GM21737 (cell line): ENCODE results near the gene HARS1.
A peak's percentile ranks its signal among the peaks of the same experiment; 100 is the strongest.
"Not testable (repeated sequence)": the region's sequence is repeated elsewhere in the genome, so short reads cannot be mapped to it uniquely, and the experiment has no call there.

ENCODE experiments used
- ATAC-seq: cut with Tn5 transposase; IDR thresholded peaks from one replicate; pipeline ENCODE4 v1.9.1; 2021; ENCODE audit warnings: mild to moderate bottlenecking, moderate library complexity; ENCODE audit not compliant: unreplicated experiment

HARS1 gene

DNA sequence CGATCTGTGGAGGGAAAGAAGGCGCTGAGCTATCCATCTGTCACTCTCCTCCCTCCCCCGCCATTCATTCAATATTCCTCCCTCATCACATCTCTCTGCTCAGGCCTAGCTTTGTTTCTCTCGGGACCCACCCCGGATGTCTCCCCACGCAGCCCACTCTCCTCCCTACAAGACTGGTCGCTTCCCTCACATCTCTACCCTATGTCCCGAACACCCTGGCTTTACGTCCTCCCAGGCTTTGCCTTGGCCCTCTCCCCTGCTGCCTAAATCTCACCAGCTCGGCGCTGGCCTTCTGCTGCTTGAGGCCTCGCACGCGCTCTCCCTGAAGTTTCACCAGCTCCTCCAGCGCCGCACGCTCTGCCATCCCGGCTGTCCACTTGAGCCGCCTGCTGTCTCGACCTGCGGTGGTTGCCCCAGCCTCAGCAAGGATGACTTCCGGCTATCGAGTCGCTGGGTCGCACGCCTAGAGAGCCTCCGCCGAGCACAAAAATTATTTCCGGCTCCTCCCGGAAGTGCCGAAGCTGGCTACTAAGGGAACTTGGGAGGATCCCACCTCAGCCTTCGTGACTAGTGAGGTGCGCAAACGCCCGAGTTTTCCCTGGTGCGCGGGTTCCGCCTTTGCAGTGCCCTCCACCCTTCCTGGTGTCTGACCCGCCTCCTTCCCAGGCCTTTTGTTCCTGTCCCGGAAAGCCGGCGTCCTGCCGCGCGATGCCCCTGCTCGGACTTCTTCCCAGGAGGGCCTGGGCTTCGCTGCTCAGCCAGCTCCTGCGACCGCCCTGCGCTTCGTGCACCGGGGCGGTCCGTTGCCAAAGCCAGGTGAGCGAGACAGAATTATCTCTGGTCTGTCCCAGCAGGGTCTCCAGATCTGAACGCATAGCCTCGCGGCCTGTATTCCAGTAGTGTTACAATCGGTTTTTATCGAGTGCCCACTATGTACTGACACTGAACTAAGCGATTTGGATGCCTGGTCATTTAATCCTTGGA, at the start of gene HARS1, which contains the start of gene HARS2:
TSS of gene HARS1 (minus strand) at position 430 of the 984 bp plus-strand sequence. CDS start at position 364, 66 bp downstream.
TSS of gene HARS2 (plus strand) at position 515 of the 984 bp plus-strand sequence. CDS start at position 709, 194 bp downstream.
- ATAC-seq, result peak; percentile 98

DNA sequence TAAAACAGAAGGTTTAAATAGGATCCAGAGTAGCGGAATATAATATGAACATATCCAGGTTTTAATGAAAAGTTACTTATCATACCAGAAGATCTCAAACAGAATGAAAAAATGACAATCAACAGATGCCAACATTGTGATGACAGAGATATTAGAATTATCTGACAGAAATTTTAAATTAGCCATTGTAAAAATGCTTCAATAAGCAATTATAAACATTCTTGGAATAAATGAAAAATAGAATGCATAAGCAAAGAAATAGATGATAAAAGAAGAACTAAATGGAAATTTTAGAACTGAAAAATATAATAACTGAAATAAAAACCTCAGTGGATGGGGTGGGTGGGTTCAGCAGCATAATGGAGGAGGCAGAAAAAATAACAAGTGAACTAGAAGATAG, 46.3 kb upstream of the HARS1 start:
- ATAC-seq, result no peak

DNA sequence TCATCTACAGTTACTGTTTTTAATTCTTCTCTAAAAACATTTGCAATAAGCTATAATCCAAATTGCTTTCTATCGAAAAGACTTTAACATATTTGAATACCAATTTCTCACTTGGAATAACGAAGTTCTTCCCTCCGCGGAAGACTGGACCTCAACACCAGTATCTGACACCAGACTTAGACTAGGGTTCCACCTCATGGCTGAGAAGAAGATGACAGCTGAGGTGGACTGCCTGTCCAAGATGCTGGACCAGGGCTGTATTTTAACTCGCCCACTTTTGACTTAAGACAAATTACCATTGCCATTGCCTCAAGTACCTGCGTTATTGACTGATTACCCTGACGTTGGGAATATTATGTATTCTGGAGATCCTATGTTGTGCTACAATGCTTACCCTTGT, 43.2 kb upstream of the HARS1 start:
- no peak for ATAC-seq

DNA sequence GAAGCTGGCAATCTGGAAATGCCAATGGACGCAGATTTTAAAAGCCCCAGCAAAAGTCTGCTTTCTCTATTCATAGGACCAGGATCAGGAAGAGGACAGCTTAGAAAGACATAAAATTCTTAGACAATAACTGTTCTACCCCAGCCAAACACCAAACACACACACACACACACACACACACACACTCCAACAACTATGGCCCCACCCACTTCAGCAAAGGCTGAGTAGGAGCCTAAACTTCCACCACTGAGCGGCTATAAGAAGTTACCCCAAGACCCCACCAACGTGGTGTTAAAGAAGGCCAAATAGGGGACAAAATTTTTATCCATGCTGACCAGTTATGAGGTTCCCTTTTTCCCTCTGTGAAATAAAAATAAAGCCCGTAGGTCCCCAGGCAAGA, 41.9 kb upstream of the HARS1 start:
- ATAC-seq, result no peak

GRCh38 chr5:140725799-140726471, 34.8 kb upstream of the HARS1 start:
- peak; percentile 92 for ATAC-seq

- not testable (repeated sequence) for ATAC-seq
These were observed 30.2 kb upstream of the HARS1 start for GRCh38 chr5:140721395-140721794.

DNA sequence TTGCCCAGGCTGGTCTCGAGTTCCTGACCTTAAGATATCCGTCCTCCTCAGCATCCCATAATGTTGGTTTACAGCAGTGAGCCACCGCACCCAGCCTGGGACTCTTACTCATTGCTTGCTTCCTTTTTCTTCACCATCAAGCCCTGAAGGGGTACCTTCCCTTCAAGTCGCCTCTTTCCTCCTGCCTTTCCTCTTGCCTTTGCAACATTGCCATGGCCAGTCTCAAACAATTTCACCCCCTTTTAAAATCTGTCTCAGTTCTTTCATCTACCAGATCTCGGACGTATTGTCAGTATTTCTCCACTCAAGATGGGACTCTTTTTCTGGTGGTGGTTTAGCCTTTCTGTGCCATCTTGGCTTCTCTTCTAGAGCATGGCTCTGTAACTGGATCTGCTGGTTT, 29.6 kb upstream of the HARS1 start:
- not testable (repeated sequence) for ATAC-seq

DNA sequence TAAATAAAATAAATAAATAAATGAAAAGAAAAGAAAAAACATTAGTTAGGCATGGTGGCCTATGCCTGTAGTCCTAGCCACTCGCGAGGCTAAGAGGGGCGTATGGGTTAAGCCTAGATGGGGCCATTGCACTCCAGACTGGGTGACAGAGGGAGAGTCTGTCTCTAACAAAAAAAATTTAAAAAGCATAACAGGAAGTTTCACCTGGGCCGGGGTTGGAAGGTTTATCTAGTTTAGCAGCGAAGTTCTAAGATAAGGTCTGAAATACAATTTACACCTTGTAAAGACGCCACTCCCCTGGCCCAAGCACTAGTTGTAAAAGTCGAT, 27.1 kb upstream of the HARS1 start:
- no peak for ATAC-seq

GRCh38 chr5:140716238-140716637, 25.1 kb upstream of the HARS1 start:
- not testable (repeated sequence) for ATAC-seq

DNA sequence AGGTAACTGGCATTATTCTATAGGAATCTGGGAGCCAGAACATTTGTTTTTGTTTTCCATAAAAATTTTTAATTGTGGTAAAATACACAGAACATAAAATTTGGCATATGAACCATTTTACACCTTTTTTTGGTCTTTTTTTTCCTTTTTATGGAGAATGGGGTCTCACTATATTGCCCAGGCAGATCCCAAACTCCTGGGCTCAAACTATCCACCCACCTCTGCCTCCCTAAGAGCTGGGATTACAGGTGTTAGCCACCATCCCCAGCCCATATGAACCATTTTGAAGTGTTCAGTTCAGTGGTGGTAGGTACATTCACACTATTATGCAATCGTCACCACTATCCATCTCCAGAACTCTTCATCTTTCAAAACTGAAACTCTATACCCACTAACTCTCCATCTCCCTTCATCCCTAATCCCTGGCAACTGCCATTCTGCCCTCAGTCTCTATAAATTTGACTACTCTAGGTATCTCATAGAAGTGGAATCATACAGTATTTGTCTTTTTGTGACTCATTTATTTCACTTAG, 22.5 kb upstream of the HARS1 start:
- no peak for ATAC-seq

DNA sequence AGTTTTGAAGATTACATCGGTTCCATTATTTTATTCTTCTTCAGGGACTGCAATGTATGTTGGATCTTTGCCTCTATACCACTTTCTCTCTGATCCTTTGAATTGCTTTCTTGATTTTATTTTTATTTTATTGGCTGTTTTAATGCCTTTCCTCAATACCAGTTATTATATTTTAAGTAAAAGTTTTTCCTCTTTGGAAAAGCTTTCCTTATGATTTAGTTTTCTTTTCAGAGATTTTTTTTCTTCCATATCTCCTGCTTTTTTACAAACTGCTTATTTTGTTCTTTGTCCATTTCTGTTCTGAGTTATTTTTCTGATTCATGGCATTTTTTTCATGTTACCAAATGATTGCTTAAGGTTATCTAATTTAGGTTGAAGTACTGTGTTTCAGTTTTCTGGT, 20.6 kb upstream of the HARS1 start:
- ATAC-seq, result no peak

- peak; percentile 80 for ATAC-seq
These were observed 19.9 kb upstream of the HARS1 start for GRCh38 chr5:140710899-140711552.

DNA sequence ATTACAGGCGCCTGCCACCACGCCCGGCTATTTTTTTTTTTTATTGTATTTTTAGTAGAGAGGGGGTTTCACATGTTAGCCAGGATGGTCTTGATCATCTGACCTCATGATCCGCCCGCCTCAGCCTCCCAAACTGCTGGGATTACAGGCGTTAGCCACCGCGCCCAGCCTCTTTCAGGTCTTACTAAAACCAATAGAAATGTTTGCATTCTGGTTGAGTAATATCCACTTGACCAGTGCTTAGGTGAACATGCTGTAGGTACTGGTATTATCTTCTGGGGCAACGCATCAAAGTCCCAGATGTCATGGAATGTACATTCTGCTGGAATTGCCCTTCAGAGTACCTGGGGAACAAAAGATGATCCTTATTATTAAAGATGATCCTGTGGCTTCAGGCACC, 17.6 kb upstream of the HARS1 start:
- not testable (repeated sequence) for ATAC-seq

GRCh38 chr5:140707812-140708211, 16.6 kb upstream of the HARS1 start:
- ATAC-seq, result no peak

- peak; percentile 93 for ATAC-seq
These were observed 9.3 kb upstream of the HARS1 start, which contains the start of gene ZMAT2 for GRCh38 chr5:140700177-140701144. Gene ZMAT2 (plus strand): TSS chr5:140700447. CDS start chr5:140700461, 14 bp downstream.

- ATAC-seq, result no peak
These were observed 5.8 kb upstream of the HARS1 start for GRCh38 chr5:140696891-140697492.

GRCh38 chr5:140694276-140694675, 3.1 kb upstream of the HARS1 start:
- no peak for ATAC-seq

- peak; percentile 2 for ATAC-seq
These were observed 716 bp downstream of the HARS1 start for GRCh38 chr5:140690376-140690932.

DNA sequence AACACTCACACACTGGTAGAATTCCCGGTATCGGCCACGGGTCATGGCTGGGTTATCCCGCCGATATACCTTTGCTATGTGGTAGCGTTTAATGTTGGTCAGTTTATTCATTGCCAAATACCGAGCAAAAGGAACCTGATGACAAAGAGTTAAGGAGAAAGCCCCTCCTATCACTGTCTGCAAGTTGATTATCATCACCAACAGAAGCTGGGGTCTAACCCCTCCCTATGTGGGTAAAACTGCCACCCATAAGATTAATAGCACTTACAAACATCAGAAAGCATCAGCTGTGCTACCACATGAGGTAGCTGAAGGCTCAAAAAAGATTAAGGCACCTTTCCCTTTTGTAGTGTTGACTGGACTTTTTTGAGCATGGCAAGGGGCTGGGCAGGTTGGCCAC, 12.2 kb downstream of the HARS1 start:
- no peak for ATAC-seq
